GM23248 (cell line): ENCODE data around the gene RUSC2.

Experiments used
- EZH2 ChIP-seq: fragments of 200-600 bp; sonication (generic); IDR thresholded peaks from 2 replicates; pipeline ENCODE4 v1.6.1; 2018; ENCODE audit warnings: antibody characterized with exemption, mild to moderate bottlenecking; ENCODE audit not compliant: insufficient read depth, poor library complexity, severe bottlenecking
- EZH2phosphoT487 ChIP-seq: fragments of 200-600 bp; sonication (generic); IDR thresholded peaks from 2 replicates; pipeline ENCODE4 v1.6.1; 2018; ENCODE audit warnings: antibody characterized with exemption, moderate library complexity, mild to moderate bottlenecking, low read depth; ENCODE audit not compliant: insufficient read depth

GRCh38 chr9:35519692-35520363 lies 29.9 kb downstream of the RUSC2 start:
- TF ChIP-seq EZH2, result no peak
- no peak for TF ChIP-seq EZH2phosphoT487
